A172 (cell line): ENCODE results near the gene ADAM8. TPM values are rescaled to one million over a fixed set of nuclear protein-coding genes. Genes with fewer than 3 reads are reported as not detected.
A peak's percentile ranks its signal among the peaks of the same experiment; 100 is the strongest.

Source experiments
- DNase-seq: peaks from one replicate; pipeline ENCODE4 v3.0.0-alpha.2; 2015; ENCODE audit warnings: low spot score
- total RNA-seq: library from RNA; depleted of rRNA; stranded (reverse); fragments of >200 nt; shearing (Covaris generic); gene quantifications from 2 replicates; pipeline ENCODE4 v1.2.3, GENCODE V29; 2014

Gene ADAM8
- total RNA-seq, 1 experiment from 2014 or later, result 0.31 TPM

DNA sequence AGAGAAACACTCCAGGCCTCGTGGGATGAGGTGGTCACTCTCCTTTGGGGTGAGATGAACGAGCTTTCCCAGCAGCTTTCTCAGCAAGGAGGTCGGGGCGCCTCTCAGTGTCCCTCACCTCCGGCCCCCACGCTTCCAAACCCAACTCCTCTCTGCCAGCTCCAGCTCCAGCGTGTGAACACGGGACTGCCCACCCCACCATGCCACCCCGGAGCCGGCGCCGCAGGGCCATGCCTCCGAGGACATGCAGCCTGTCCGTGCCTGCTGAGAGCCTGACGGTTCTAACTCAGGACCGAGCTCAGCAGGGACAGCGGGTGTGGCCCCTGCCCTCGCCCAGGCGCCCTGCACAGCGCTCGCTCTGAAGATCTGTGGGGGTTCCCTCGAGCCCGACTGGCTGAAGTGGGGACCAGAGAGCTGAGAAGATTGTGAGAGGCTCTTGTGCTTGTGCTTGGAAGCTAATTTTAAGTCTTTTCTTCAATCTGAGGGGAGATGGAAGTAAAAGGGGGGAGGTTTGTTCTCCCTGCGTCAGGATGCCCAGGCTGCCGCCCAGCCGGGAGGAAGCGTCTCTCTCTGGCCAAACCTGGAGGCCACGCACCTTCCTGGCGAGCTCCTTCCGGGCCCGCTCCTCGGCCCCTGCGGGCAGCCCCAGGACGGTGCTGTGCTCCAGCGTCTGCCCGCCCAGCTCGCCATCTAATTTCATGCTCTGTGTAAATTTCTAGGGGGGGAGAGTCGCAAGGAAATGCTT is 5.1 kb upstream of the ADAM8 start:
- DNase-seq, result no peak

DNA sequence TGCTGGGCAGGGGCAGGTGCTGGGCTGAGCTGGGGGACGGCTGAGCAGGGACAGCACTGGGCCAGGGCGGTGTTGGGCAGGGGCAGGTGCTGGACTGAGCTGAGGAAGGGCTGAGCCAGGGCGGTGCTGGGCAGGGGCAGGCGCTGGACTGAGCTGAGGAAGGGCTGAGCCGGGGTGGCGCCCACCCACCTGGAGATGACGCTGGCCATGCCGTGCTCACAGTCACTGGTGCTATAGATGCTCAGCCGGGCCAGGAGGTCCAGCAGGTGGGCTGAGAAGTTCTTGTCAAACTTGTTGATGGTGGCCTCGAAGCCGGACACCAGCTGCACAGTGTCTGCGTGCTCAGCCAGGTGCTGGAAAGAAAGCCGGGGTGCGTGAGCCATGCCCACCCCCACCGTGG is 4.4 kb upstream of the ADAM8 start:
- DNase-seq, result no peak

DNA sequence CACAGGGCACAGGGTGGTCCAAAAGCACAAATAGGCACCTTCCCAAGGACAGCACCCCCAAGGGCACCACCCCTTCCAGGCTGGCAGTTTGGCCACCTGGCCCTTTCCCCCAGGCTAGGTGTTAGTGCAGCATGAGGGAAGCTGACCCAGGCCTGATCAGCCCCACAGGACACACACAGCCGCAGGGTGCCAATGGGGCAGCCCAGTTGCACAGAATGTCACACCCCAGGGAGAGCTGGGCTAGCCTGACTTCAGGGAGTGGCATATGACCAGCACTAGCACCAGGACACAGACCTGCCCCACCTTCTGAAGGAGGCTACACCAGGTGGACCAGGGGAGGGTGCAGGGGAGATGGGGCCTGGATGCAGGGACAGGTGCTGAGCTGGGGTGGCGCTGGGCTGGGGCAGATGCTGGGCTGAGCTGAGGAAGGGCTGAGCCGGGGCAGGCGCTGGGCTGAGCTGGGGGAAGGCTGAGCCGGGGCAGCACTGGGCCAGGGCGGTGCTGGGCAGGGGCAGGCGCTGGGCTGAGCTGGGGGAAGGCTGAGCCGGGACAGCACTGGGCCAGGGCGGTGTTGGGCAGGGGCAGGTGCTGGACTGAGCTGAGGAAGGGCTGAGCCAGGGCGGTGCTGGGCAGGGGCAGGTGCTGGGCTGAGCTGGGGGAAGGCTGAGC is 3.9 kb upstream of the ADAM8 start:
- DNase-seq, result no peak

DNA sequence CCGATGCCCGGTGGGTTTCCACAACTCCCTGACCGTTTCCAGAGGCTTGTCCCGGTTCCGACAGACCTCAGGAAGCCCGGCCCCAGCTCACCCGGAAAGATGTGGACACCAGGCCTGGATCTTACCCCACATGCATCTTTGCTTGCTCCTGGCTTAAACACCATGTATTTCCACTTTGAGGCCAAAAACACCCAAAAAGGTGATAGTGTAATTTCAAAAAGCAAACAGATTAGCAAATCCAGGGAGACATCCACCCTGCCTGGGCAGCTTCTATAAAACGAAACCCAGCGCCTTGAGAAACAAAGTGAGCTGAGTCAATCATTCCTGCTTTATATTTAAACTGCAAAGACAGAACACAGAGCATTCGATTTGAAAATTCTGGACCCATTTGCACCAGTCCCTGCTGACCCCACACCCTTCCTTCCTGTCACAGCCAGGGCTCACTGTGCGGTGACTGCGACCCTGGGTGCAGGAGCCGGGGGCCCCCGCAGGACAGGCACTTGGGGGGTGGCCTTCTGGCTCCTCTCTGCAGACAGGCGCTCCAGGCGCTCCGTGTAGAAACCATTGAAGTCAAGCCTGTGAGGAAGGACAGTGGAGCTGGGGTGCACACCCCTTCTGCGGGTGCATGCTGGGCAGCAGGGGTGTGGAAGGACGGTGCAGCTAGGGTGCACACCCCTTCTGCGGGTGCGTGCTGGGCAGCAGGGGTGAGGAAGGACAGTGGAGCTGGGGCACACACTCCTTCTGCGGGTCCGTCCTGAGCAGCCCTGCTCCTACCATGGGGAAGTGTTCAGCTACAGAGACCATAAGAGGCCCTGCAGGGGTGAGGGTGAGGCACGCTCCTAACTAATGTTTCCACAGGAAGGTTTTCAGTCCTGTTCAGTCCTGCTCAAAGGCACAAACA is 2.9 kb upstream of the ADAM8 start:
- DNase-seq, result no peak

DNA sequence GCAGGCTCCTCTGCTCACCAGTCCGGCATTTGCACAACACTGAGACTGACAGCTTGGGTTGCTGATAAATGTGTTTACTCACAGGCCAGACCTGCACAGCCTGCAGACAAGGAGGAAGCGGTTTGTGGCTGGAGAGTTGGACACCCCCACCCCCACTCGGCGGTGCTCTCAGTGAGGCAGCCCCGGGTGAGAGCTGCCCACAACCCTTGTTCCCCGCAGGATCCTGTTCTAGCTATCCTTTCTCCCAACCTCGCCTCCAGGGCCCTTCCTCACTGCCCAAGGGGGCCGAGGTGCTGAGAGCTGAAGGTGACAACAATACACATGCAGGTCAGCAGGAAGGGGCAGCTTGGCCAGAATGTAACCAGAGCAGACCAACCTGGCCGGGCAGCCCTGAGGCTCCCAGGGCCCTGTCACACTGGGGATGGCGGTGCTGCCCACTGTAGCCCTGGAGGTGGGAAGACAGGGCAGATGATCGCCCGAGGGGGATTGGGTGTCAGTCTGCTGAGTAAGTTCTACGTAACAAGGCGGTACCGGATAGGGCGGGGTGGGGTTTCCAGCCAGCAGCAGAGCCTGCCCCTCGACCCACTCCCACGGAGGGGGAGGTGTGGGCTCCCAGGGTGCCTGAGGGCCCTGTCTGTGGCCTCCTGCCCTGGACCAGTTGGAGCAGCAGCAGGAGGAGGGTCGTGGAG is 2.1 kb upstream of the ADAM8 start:
- DNase-seq, result peak; percentile 87

DNA sequence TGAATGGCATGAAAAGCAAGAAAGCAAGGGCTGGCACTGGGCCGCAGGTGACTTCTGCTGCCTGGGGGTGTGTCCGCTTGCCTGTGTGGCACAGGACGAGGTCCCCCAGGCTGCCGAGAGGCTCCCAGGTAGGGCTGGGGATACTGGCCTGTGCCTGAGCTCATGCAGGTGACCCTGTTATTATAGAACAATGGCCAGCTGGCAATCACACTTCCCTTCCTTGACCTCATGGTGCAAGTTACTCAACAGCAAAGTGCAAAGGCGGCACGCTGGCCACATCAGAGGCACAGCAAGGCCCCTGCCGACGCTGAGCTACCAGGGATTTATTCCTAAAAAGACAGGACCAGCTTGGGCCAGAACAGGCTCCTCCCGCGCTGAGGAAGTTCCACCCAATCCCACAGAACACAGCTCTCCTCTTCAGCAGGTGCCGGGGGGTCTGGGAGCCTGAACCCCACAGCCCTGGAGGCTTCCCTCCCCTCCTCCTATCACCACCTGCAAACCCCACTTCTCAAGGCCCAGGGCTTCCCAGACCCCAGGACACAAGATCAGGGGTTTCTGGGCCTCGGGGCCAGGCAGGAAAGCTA is 1.4 kb upstream of the ADAM8 start:
- DNase-seq, result no peak

DNA sequence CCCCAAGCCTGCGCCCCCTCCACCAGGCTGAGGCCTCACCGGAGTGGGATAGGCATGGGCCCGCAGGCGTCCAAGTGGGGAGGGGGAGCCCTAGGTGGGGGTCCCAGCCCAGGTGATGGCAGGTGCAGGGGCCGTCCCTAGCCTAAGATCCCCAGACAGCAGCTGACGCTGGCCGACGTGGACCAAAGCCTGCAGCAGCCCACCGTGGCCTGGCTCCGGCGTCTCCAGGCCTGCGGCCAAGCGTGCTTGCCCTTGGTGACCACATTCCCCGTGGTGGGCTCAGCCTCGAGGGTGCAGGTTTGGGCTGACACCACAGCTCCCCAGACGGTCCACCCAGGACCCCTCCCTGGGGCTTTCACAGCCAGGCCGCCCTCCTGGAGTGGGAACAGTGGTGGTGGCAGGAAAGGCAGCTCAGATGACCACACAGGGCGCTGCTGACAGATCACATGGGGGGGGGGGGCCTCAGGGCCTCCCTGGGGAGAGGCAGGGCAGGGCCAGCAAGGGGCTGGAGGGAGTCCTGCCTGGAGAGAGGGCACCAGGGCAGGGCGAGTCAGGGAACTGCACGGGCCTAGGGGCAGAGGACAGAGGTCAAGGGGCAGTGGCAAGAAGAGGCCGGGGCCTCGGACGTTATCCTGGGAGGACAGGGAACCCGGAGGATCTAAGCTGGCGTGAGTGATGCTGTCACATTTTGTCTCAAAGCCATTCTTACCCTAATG is 767 bp upstream of the ADAM8 start:
- no peak for DNase-seq

DNA sequence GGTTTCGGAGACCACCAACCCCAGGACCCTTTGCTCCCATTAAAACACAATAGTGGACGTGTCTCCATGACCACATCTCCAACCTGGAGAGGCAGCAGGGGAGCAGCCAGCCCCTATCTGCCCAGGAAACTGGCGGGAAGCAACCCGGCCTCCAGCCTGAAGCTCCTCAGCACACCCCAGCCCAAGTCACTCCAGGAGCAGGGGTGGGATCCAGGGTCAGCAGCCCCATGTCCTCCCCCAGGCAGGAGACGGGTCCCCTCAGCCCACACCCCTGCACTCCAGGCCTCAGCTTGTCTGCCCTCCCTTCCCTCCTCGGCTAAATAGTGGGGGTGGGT is 601 bp downstream of the ADAM8 start:
- no peak for DNase-seq

DNA sequence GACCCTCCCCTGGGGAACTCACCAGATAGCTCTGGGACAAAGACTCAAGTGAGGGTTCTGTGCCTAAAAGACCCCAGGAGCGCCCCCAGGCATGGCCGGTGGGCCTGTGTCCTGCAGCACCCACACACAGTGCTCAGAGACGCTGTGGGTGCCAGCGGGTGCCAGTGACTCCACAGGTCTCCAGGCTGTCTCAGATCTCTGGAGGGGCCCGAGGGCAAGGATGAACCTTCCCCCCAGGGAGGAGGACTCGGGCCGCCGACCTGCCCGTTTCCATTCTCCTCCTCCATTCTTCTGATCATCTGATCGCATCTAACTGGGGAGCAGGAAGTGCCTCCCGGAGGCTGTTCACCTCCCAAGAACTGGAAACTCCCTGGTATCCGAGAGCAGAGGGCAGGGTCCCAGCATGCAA is 980 bp downstream of the ADAM8 start:
- DNase-seq, result no peak

DNA sequence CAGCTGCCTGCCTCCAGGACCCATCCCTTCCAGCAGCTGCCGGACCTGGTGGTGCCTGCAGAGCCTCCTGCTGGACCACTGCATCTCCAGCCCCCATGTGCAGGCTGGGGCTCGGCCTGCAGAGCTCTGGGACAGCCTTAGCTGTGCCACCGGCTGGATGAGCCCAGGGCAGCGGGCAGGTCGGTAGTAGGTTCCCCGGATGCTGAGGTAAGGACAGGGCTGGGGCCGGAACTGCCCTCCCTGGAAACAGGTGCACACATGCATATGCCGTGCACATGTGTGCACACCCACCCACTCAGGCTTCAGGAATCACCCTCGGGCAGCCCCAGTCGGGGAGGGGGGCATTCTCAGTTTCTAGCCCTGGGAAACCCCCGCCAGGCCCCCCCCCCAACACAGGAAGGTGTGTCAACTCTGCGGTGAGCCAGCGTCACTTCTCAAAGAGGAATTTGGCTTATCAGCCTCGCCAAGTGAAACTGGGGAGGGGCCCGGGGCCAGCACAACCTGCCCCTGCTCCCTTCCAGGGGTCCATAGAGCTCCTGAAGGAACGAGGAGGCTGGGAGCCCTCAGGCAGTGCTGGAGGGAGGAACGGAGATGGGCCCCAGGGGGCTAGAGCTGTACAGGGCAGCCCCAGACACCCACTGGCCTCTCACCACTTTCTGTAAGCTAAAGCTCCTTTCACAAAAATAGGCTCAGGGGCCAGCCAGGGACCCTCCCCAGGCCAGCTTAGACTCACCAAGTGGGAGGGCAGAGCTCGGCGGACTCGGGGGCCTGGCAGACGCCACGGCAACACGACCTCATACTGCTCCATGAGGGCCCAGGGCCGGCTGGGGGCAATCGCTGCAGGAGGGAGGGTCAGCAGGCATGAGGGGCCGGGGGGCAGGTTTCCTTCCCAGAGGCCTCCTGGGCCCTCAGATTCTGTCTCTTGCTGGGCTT is 1.7 kb downstream of the ADAM8 start:
- no peak for DNase-seq

DNA sequence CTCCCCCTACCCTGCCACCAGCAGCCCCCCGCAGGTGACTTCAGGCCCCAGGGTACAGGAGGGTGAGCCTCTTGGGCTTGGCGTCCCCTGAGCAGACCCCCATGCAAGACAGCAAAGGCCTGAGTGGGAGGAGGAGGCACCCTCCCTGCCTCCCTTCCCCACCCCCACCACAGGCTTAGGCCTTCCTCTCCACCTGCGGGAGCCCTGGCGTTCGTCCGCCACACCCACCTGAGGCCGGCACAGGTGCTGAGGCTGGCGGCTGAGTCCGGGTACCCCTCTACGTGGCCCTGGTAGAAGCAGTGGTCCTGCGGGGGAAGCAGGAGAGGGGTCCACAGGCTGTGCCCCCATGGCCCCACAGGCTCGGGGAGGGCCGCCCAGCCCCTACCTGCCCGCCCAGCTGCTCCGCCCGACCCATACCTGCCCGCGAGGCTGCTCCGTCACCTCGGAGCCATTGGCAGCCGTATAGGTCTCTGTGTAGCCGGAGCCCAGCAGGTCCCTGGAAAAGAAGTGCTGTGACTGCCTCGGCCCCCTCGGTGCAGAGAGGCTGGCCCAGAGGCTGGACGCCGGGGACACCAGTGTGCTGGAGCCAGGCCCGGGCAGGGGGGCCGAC is 3.0 kb downstream of the ADAM8 start:
- DNase-seq, result no peak

DNA sequence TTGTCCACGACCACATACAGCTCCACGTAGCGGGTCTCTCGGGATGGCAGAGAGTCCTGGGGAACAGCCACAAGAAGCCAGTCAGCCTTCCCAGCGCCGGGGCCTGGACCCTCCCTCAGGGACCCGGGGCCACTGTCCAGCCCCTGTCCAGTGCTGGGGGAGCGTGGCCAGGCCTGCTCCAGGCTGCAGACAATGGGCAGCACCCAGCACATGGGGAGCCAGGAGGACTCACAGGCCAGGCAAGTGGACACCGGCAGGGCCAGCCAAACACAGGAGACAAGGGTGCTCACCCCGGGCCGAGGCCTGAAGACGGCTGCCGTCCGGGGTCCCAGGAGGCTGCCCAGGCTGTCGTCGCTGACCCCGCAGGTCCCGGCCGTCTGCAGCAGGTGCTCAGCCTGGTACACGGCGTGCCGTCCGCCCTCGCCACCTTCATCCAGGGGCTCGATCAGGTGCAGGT is 3.7 kb downstream of the ADAM8 start:
- DNase-seq, result no peak

DNA sequence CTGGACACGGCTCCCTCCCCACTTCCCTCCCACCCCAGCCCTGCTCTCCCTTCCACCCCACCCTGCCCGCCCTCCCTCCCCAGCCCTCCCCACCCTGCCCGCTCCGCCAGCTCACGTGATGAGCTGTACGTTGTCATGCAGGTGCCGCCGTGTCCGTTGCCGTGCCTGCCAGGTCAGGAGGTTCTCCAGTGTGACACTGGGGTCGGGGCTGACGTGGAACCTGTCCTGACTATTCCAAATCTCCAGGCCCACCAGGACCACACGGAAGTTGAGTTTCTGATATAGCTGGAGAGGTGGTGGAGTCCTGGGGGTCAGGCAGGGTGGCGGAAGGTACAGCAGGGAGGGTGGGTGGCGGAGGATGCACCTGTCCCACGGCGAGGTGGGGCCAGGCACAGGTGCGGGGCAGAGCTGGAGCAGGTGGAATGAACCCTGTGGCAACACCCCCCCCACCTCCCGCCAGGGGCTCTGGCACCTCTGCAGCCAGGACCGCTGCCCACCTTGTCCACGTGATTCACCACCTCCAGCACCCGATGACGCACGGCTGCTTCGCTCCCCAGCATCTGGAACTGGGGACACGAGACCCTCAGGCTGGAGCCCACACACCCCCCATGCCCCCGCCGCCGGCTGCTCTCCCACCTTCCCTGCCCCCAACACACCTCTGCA is 4.2 kb downstream of the ADAM8 start:
- DNase-seq, result no peak

DNA sequence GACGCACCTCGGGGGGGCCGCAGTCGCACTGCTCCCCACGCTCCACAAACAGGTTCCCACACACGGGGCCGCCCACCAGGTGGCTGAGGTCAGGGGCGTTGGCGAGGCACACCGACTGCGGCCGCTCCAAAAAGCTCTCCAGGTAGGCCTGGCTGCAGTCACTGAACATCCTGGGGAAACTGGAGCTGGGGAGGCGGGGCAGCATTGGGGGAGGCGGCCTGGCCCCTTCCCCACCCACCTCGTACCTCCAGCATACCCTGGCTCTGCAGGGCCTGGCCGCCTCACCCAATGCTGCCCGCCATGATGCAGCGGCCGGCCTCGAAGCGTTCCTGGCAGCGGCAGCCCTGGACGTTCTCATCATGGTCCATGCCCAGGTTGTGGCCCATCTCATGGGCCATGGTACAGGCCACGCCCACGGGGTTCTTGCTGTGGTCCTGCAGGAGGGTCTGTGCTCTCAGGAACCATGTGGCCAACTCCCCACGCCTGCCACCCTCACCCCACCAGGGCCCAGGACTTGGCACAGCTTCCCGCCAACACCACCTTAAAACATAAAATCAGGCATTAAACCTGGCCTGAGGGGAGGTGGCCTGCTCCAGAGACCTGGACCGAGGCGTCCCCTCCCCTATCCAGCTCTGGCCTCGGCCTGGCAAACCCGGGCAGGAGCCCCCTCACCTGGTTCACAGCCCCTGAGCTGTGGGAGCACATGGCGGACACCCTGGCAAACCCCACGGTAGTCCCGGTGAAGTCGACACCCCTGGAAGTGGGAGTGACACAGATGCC is 5.0 kb downstream of the ADAM8 start:
- no peak for DNase-seq

DNA sequence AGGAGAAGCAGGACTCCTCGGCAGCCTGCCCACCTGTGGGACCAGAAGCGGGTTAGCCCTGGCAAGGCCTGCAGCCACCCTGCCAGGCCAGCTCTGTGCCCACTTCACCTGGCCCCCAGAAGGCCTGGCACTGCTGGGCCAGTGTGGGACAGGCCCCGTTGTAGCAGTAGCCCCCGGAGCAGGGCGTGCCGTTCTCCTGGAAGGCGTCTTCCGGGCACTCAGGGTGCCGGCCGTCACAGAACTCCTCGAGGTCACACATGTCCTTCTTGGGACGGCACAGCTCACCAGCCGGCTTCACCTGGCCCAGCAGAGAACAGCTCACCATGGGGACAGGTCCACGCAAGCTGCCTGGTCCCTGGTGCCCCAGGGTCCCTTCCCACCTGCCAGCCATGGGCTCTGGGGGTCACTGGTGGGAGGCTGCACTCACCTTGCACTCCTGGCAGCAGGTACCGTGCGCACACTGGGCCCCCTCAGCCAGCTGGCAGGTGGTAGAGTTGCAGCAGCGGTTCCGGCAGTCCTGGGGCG is 5.8 kb downstream of the ADAM8 start:
- no peak for DNase-seq

DNA sequence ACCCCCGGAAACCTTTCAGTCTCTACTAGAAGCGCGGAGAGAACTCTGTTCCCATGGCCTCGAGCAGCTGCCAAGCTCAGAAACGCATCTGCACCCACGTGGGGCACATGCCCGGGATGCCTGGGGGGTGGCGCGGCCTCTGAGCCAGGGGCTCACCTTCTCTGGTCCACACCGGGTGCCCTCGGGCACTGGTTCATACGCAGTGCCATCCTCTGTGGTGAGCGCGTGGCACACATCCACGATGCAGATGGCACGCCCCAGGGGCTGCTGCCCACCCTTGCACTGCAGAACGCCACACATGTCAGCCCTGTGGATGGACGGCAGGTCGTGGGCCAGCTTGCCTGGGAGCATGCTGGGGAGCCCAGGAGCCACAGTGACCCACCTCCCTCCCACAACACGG is 6.5 kb downstream of the ADAM8 start:
- no peak for DNase-seq

DNA sequence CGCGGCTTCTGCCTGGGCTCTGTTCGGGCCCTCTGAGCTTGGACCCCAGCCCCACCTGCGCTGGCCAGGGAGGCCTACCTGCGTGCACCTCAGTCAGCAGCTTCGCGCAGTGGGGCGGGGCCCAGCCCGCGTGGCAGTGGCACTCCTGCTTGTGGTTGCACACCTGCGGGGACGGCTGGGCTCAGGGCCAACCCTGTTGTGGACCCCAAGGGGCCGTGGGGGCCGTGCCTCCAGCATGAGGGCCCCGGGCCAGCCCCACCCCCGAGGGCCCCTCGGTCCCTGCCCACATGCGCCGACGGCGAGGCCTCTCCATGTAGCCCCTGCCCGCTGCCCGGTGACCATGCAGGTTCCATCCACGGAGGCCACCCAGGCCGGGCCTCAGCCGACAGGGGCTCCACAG is 7.3 kb downstream of the ADAM8 start:
- DNase-seq, result no peak

DNA sequence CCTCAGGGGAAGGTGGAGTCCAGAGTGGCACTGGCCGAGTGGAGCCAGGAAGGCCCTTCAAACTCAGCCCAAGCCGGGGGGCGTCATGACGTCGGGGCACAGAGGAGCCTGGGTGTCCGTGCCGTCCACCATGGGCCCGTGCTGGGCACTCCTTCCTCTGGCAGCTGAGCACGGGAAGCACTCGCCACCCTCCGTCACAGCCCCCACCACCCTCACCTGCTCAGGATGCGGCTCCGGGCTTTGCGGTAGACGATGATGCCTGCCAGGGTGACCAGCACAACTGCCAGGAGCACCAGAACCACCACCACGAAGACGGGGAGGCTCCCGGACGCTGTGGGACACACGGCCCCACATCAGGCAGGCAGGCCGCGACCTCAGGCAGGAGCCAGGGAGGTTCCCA is 8.1 kb downstream of the ADAM8 start:
- no peak for DNase-seq
